WTC11 (cell line): Measurements from ENCODE around the gene SETDB1. TPM values are rescaled to one million over a fixed set of nuclear protein-coding genes. Genes with fewer than 3 reads are reported as not detected.

Experiments used
- ATAC-seq: fragments of 200-7000 bp; cut with Tn5 transposase; 2 replicates; pipeline ENCODE4 v1.10.0; 2021; ENCODE audit warnings: mild to moderate bottlenecking, moderate library complexity
- CTCF ChIA-PET: fragments of 300-600 bp; sonication (Branson Sonifier 250); formaldehyde crosslinking; loops from one replicate; lab custom pipeline; 2021; ENCODE audit warnings: antibody characterized with exemption; lab: Charles Lee
- POLR2A ChIA-PET: fragments of 350-600 bp; sonication (Branson Sonifier 250); formaldehyde crosslinking; loops from one replicate; lab custom pipeline; 2021; ENCODE audit warnings: antibody characterized with exemption; lab: Charles Lee
- DNase-seq: peaks from one replicate; pipeline ENCODE4 v3.0.0; 2021; ENCODE audit warnings: low spot score
- H3K27ac Mint-ChIP-seq: 2 replicates; pipeline ENCODE4 v1.8.0; 2021; ENCODE audit warnings: mixed read lengths
- H3K27me3 Mint-ChIP-seq: 2 replicates; pipeline ENCODE4 v1.8.0; 2021; ENCODE audit warnings: low read depth, mild to moderate bottlenecking, moderate library complexity, mixed read lengths
- H3K36me3 Mint-ChIP-seq: 2 replicates; pipeline ENCODE4 v1.8.0; 2021; ENCODE audit warnings: mixed read lengths
- H3K4me1 Mint-ChIP-seq: 2 replicates; pipeline ENCODE4 v1.8.0; 2022; ENCODE audit warnings: mixed read lengths
- H3K4me3 Mint-ChIP-seq: 2 replicates; pipeline ENCODE4 v1.8.0; 2021; ENCODE audit warnings: mild to moderate bottlenecking, moderate library complexity, mixed read lengths
- H3K9me3 Mint-ChIP-seq: 2 replicates; pipeline ENCODE4 v1.8.0; 2021; ENCODE audit warnings: mixed read lengths
- CREM ChIP-seq: sonication (generic); formaldehyde crosslinking; IDR thresholded peaks from 2 replicates; pipeline ENCODE4 v1.8.1; 2022; ENCODE audit warnings: mild to moderate bottlenecking, missing genetic modification reagents, moderate library complexity
- ETV6 ChIP-seq: sonication (generic); formaldehyde crosslinking; IDR thresholded peaks from 2 replicates; pipeline ENCODE4 v1.8.1; 2022; ENCODE audit warnings: mild to moderate bottlenecking, missing genetic modification reagents
- FOXK1 ChIP-seq: sonication (generic); formaldehyde crosslinking; IDR thresholded peaks from 2 replicates; pipeline ENCODE4 v1.8.0; 2022; ENCODE audit warnings: mild to moderate bottlenecking, moderate library complexity, missing genetic modification reagents
- FOXP4 ChIP-seq: sonication (generic); formaldehyde crosslinking; IDR thresholded peaks from 2 replicates; pipeline ENCODE4 v1.8.0; 2022; ENCODE audit warnings: mild to moderate bottlenecking, missing genetic modification reagents
- KAT7 ChIP-seq: sonication (generic); formaldehyde crosslinking; IDR thresholded peaks from 2 replicates; pipeline ENCODE4 v1.8.1; 2023; ENCODE audit warnings: missing genetic modification reagents, mild to moderate bottlenecking, borderline replicate concordance
- MAX ChIP-seq: sonication (generic); formaldehyde crosslinking; IDR thresholded peaks from 2 replicates; pipeline ENCODE4 v1.8.0; 2022; ENCODE audit warnings: mild to moderate bottlenecking, missing genetic modification reagents
- ZNF512 ChIP-seq: sonication (generic); formaldehyde crosslinking; IDR thresholded peaks from 2 replicates; pipeline ENCODE4 v1.8.1; 2022; ENCODE audit warnings: missing genetic modification reagents, borderline replicate concordance
- total RNA-seq: library from RNA; stranded (reverse); gene quantifications from 3 replicates; pipeline ENCODE4 v1.2.3, GENCODE V29; 2021
- TF ChIP-seq, protein P1 (sequence below): sonication (generic); formaldehyde crosslinking; IDR thresholded peaks from 2 replicates; pipeline ENCODE4 v1.8.0; 2022; ENCODE audit warnings: missing genetic modification reagents
- TF ChIP-seq, protein P2 (sequence below): sonication (generic); formaldehyde crosslinking; IDR thresholded peaks from 2 replicates; pipeline ENCODE4 v1.8.1; 2022; ENCODE audit warnings: mild to moderate bottlenecking, missing genetic modification reagents, moderate library complexity, borderline replicate concordance
- TF ChIP-seq, protein P3 (sequence below): sonication (generic); formaldehyde crosslinking; conservative IDR thresholded peaks from 2 replicates; pipeline ENCODE4 v1.8.1; 2022; ENCODE audit warnings: mild to moderate bottlenecking, missing genetic modification reagents

SETDB1 gene
- total RNA-seq, 1 experiment from 2014 or later: 53.1 TPM

GRCh38 chr1:150972417-150972940 is 46.3 kb downstream of the SETDB1 start (continued):
- TF ChIP-seq FOXK1 (CRISPR knock-in tag): no peak
- no peak for TF ChIP-seq ZNF512
- TF ChIP-seq ETV6 (CRISPR knock-in tag): no peak
- TF ChIP-seq FOXP4 (CRISPR knock-in tag): no peak

DNA sequence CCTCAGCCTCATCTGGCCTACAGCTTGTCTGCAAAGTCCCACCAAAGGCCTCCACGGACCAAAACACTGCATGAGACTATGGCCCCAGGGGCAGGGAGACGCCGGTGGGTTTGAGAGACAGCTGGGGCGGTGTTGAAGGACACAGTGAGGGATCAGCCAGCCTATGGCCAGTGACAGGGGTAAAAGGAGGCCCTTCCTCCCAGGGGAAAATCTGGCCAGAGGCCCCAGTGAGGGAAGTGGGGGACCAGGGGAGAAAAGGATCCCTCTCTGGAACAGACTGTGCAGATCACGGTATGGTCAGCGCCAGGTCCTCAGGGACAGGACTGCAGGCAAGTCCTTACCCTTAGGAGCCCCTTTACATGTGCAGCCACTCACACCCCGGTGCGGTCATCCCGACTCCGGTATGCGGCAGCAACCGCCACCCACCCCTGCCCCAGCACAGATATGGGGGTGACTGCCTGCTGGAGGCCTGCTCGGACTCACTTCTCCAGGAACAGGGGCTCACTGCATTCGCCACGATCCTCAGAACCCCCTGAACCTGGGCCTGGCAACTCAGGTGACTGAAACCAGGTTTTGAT is 47.2 kb downstream of the SETDB1 start:
- Mint-ChIP-seq H3K27me3 (peaks cover 3% of the 10 kb centered on the region; the same call in 1 of the 2 replicates), H3K36me3 (peaks cover 6% of the 10 kb centered on the region)
- no peak for DNase-seq
- POLR2A ChIA-PET: interaction anchor here (0.8 to 1.3 kb wide), 2 partner anchors 276 to 344 kb away, joined by 4 read pairs; partner anchors contain the start of genes ENSA and GOLPH3L
- TF ChIP-seq, protein P1, sequence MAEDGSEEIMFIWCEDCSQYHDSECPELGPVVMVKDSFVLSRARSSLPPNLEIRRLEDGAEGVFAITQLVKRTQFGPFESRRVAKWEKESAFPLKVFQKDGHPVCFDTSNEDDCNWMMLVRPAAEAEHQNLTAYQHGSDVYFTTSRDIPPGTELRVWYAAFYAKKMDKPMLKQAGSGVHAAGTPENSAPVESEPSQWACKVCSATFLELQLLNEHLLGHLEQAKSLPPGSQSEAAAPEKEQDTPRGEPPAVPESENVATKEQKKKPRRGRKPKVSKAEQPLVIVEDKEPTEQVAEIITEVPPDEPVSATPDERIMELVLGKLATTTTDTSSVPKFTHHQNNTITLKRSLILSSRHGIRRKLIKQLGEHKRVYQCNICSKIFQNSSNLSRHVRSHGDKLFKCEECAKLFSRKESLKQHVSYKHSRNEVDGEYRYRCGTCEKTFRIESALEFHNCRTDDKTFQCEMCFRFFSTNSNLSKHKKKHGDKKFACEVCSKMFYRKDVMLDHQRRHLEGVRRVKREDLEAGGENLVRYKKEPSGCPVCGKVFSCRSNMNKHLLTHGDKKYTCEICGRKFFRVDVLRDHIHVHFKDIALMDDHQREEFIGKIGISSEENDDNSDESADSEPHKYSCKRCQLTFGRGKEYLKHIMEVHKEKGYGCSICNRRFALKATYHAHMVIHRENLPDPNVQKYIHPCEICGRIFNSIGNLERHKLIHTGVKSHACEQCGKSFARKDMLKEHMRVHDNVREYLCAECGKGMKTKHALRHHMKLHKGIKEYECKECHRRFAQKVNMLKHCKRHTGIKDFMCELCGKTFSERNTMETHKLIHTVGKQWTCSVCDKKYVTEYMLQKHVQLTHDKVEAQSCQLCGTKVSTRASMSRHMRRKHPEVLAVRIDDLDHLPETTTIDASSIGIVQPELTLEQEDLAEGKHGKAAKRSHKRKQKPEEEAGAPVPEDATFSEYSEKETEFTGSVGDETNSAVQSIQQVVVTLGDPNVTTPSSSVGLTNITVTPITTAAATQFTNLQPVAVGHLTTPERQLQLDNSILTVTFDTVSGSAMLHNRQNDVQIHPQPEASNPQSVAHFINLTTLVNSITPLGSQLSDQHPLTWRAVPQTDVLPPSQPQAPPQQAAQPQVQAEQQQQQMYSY (CRISPR knock-in tag): peak; percentile 16; the same call in 1 of the 2 replicates
- TF ChIP-seq, protein P2, sequence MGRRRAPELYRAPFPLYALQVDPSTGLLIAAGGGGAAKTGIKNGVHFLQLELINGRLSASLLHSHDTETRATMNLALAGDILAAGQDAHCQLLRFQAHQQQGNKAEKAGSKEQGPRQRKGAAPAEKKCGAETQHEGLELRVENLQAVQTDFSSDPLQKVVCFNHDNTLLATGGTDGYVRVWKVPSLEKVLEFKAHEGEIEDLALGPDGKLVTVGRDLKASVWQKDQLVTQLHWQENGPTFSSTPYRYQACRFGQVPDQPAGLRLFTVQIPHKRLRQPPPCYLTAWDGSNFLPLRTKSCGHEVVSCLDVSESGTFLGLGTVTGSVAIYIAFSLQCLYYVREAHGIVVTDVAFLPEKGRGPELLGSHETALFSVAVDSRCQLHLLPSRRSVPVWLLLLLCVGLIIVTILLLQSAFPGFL (CRISPR knock-in tag): no peak
- TF ChIP-seq, all 79 proteins: peak for 1
- peak overlapping the region; percentile 74 for H3K4me3 Mint-ChIP-seq
- H3K27ac Mint-ChIP-seq: peak overlapping the region; percentile 93
- H3K4me1 Mint-ChIP-seq: peaks cover 63% of the 10 kb centered on the region
- CTCF ChIA-PET: interaction anchor here (0.7 to 4.0 kb wide), 6 partner anchors 8 to 51 kb away, joined by 3 to 33 read pairs (median 5); partner anchors contain the start of genes ANXA9 and MINDY1
- no peaks in the 10 kb centered on the region for H3K9me3 Mint-ChIP-seq
- no peak for ATAC-seq

DNA sequence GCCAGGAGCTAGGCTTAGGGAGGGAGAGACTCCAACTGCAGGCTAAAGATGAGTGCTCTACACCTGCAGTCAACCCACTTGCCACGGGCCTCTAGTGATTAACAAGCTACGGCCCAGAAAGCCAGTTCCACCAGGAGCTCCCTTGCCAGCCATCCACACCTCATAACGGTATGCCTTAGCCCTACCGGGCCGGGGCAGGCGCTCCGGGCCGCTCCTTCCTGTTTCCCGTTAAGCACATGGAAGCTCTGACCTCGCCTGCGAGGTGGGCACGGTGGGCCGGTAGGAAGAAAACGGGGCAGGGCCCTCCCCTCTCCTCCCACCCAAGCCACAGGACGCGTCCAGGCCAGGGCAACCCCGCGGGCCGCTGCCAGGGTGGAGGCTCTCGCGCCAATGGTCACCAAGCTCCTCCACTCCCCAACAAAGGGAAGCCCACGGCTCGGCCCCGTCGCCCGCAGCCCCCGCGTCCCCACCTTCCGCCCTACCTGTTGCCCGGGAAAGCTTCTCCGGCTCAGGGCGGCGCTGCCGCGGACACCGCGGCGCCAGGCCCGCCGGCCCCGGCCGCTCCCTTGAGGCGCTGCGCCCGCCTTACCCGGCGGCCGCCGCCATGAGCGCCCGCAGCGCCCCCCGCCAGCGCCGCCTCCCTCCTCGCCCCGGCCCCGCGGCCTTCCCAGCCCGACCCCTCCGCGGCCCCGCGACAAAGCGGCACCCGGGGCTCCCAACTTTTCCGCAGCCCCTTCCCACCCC is 47.8 kb downstream of the SETDB1 start:
- DNase-seq (peak; percentile 39), ATAC-seq (peak; percentile 2; the same call in 1 of the 2 replicates)
- no peak overlapping the region for H3K27ac Mint-ChIP-seq
- peaks cover 3% of the 10 kb centered on the region; the same call in 1 of the 2 replicates for H3K27me3 Mint-ChIP-seq
- ChIA-PET CTCF (interaction anchor here (0.6 to 4.0 kb wide), 7 partner anchors 8 to 118 kb away, joined by 3 to 33 read pairs (median 5); partner anchors contain the start of genes ANXA9 and MINDY1), POLR2A (interaction anchor here (0.8 to 1.3 kb wide), 2 partner anchors 277 to 345 kb away, joined by 4 read pairs; partner anchors contain the start of genes ENSA and GOLPH3L)
- H3K4me3 Mint-ChIP-seq: peak overlapping the region; percentile 74
- no peaks in the 10 kb centered on the region for H3K9me3 Mint-ChIP-seq
- peaks cover 64% of the 10 kb centered on the region for H3K4me1 Mint-ChIP-seq
- TF ChIP-seq, protein P3, sequence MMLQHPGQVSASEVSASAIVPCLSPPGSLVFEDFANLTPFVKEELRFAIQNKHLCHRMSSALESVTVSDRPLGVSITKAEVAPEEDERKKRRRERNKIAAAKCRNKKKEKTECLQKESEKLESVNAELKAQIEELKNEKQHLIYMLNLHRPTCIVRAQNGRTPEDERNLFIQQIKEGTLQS (CRISPR knock-in tag): no peak
- TF ChIP-seq, protein P1 (CRISPR knock-in tag): 0 out of 2 replicates have a peak, but pooled peaks have one; percentile 3
- TF ChIP-seq MAX (CRISPR knock-in tag) (peak; percentile 36; the same call in 1 of the 2 replicates), KAT7 (CRISPR knock-in tag) (peak; percentile 14; the same call in 1 of the 2 replicates), CREM (no peak)
- peaks cover under 1% of the 10 kb centered on the region for H3K36me3 Mint-ChIP-seq
